ENCODE measurements around the gene PGGT1B. TPM values are rescaled to one million over a fixed set of nuclear protein-coding genes. Genes with fewer than 3 reads are reported as not detected.

PGGT1B gene
- polyA plus RNA-seq, 1 of the 3 experiments (the other 2 are of a cell fraction): 0.69 TPM

DNA sequence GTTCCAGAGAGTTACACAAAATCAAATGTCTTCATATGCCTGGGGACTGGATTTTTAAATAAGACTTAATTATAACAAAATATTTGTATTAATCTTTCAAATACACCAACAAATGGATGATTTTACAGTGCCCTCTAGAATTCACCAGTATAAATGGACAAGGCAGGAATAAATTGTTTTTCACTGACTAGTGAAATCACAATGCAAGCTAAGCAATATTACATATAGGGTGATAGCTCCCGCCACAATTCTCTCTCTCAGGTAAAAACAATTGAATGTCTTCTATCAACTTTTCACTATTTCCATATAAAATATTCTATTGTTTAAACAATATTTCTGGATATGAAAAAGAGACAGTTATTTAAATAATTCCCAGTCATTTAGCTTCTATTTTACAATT, 41.8 kb upstream of the PGGT1B start:
- ChIA-PET CTCF (interaction anchor here (0.9 to 1.2 kb wide), 2 partner anchors 270 to 283 kb away, joined by 3 read pairs; no protein-coding TSS in a partner anchor), POLR2A (no interaction called here)
- Histone ChIP-seq H3K79me2 (ENCODE audit: insufficient read depth) (no peaks in the 10 kb centered on the region), H3K4me1 (ENCODE audit: control insufficient read depth in 1 of 2, insufficient read depth in 2 of 2, low read depth in 1 of 2, low read length in 1 of 2) (no peaks in the 10 kb centered on the region), H3K36me3 (replicated peaks in 1 of 2; ENCODE audit: control insufficient read depth in 1 of 2, insufficient read depth in 2 of 2, low read length in 1 of 2) (no peaks in the 10 kb centered on the region), H3K9me3 (no peaks in the 10 kb centered on the region), H3F3A (replicated peaks; ENCODE audit: insufficient read depth) (peaks cover 3% of the 10 kb centered on the region), H3K27me3 (ENCODE audit: insufficient read depth) (no peaks in the 10 kb centered on the region), H3K4me3 (ENCODE audit: low read depth in 2 of 2, low read length in 1 of 2) (no peak overlapping the region), H3K27ac (ENCODE audit: low read depth in 2 of 2, low read length in 1 of 2) (no peak overlapping the region), H3K9ac (no peak overlapping the region), H3K4me2 (no peak overlapping the region), H4K20me1 (ENCODE audit: insufficient read depth) (no peaks in the 10 kb centered on the region), H2AFZ (ENCODE audit: low read depth) (no peak overlapping the region), H3K9me2 (no peaks in the 10 kb centered on the region)
- 97% methylated on average over 1 of the region's 1 CpG for WGBS (ENCODE audit: low lambda C conversion rate)
- no peak for DNase-seq
- no peak for TF ChIP-seq TAF1 (IDR thresholded peaks at IDR 0.05; ENCODE audit: borderline replicate concordance, low read depth, low read length)
- TF ChIP-seq MEF2A (IDR thresholded peaks at IDR 0.05; ENCODE audit: borderline replicate concordance, low read depth): no peak
- TF ChIP-seq, protein P1, sequence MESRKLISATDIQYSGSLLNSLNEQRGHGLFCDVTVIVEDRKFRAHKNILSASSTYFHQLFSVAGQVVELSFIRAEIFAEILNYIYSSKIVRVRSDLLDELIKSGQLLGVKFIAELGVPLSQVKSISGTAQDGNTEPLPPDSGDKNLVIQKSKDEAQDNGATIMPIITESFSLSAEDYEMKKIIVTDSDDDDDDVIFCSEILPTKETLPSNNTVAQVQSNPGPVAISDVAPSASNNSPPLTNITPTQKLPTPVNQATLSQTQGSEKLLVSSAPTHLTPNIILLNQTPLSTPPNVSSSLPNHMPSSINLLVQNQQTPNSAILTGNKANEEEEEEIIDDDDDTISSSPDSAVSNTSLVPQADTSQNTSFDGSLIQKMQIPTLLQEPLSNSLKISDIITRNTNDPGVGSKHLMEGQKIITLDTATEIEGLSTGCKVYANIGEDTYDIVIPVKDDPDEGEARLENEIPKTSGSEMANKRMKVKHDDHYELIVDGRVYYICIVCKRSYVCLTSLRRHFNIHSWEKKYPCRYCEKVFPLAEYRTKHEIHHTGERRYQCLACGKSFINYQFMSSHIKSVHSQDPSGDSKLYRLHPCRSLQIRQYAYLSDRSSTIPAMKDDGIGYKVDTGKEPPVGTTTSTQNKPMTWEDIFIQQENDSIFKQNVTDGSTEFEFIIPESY (IDR thresholded peaks at IDR 0.05; ENCODE audit: borderline replicate concordance, low read depth): no peak
- TF ChIP-seq, protein P2, sequence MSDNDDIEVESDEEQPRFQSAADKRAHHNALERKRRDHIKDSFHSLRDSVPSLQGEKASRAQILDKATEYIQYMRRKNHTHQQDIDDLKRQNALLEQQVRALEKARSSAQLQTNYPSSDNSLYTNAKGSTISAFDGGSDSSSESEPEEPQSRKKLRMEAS (IDR thresholded peaks at IDR 0.05; ENCODE audit: low read depth): no peak
- TF ChIP-seq ELF1 (IDR thresholded peaks at IDR 0.05): no peak
- no peak for TF ChIP-seq JUND (IDR thresholded peaks at IDR 0.05)
- TF ChIP-seq GATA2 (CRISPR knock-in tag; IDR thresholded peaks at IDR 0.05): no peak
- TF ChIP-seq, protein P3, sequence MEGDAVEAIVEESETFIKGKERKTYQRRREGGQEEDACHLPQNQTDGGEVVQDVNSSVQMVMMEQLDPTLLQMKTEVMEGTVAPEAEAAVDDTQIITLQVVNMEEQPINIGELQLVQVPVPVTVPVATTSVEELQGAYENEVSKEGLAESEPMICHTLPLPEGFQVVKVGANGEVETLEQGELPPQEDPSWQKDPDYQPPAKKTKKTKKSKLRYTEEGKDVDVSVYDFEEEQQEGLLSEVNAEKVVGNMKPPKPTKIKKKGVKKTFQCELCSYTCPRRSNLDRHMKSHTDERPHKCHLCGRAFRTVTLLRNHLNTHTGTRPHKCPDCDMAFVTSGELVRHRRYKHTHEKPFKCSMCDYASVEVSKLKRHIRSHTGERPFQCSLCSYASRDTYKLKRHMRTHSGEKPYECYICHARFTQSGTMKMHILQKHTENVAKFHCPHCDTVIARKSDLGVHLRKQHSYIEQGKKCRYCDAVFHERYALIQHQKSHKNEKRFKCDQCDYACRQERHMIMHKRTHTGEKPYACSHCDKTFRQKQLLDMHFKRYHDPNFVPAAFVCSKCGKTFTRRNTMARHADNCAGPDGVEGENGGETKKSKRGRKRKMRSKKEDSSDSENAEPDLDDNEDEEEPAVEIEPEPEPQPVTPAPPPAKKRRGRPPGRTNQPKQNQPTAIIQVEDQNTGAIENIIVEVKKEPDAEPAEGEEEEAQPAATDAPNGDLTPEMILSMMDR (IDR thresholded peaks at IDR 0.05): no peak
- no peak for TF ChIP-seq EZH2phosphoT487 (IDR thresholded peaks at IDR 0.05; ENCODE audit: borderline replicate concordance, low read depth)
- no peak for TF ChIP-seq RAD21 (IDR thresholded peaks at IDR 0.05; ENCODE audit: low read length)
- no peak for TF ChIP-seq SIN3A (IDR thresholded peaks at IDR 0.05; ENCODE audit: borderline replicate concordance, low read depth, low read length)
- no peak for TF ChIP-seq POLR2AphosphoS5 (IDR thresholded peaks at IDR 0.05; ENCODE audit: low read depth, low read length)
- TF ChIP-seq RFX5 (IDR thresholded peaks at IDR 0.05; ENCODE audit: low read length): no peak
- TF ChIP-seq, protein P4, sequence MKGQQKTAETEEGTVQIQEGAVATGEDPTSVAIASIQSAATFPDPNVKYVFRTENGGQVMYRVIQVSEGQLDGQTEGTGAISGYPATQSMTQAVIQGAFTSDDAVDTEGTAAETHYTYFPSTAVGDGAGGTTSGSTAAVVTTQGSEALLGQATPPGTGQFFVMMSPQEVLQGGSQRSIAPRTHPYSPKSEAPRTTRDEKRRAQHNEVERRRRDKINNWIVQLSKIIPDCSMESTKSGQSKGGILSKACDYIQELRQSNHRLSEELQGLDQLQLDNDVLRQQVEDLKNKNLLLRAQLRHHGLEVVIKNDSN (IDR thresholded peaks at IDR 0.05; ENCODE audit: borderline replicate concordance, low read depth): no peak
- no peak for TF ChIP-seq RCOR1 (IDR thresholded peaks at IDR 0.05; ENCODE audit: low read length)
- TF ChIP-seq NRF1 (IDR thresholded peaks at IDR 0.05; ENCODE audit: low read depth, low read length): no peak
- TF ChIP-seq, protein P5, sequence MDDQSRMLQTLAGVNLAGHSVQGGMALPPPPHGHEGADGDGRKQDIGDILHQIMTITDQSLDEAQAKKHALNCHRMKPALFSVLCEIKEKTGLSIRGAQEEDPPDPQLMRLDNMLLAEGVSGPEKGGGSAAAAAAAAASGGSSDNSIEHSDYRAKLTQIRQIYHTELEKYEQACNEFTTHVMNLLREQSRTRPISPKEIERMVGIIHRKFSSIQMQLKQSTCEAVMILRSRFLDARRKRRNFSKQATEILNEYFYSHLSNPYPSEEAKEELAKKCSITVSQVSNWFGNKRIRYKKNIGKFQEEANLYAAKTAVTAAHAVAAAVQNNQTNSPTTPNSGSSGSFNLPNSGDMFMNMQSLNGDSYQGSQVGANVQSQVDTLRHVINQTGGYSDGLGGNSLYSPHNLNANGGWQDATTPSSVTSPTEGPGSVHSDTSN (IDR thresholded peaks at IDR 0.05): no peak
- no peak for TF ChIP-seq MXI1 (IDR thresholded peaks at IDR 0.05; ENCODE audit: low read depth, low read length)
- TF ChIP-seq TEAD4 (IDR thresholded peaks at IDR 0.05; ENCODE audit: borderline replicate concordance, insufficient read depth): no peak
